GM23248 (cell line): ENCODE data around the gene OSER1. TPM values are rescaled to one million over a fixed set of nuclear protein-coding genes. Genes with fewer than 3 reads are reported as not detected.

Experiments used
- DNase-seq: peaks from one replicate; pipeline ENCODE4 v3.0.0-alpha.2; 2015
- H2AFZ ChIP-seq: fragments of 200-600 bp; sonication (generic); 2 replicates; pipeline ENCODE4 v1.6.1; 2016; ENCODE audit warnings: antibody characterized with exemption
- H3F3A ChIP-seq: fragments of 200-600 bp; sonication (generic); 2 replicates; pipeline ENCODE4 v1.6.1; 2016; ENCODE audit warnings: mild to moderate bottlenecking, antibody characterized with exemption, mixed run types; ENCODE audit not compliant: insufficient read depth
- H3K27ac ChIP-seq: fragments of 200-600 bp; sonication (generic); 2 replicates; pipeline ENCODE4 v1.5.1; 2016; ENCODE audit warnings: mild to moderate bottlenecking
- H3K27me3 ChIP-seq: fragments of 200-600 bp; sonication (generic); replicated peaks from 2 replicates; pipeline ENCODE4 v1.6.1; 2016; ENCODE audit warnings: mild to moderate bottlenecking; ENCODE audit not compliant: insufficient read depth
- H3K36me3 ChIP-seq: fragments of 200-600 bp; sonication (generic); 2 replicates; pipeline ENCODE4 v1.6.1; 2016; ENCODE audit warnings: low read depth, mild to moderate bottlenecking
- H3K4me1 ChIP-seq: fragments of 200-600 bp; sonication (generic); 2 replicates; pipeline ENCODE4 v1.6.1; 2016; ENCODE audit warnings: mild to moderate bottlenecking; ENCODE audit not compliant: insufficient read depth
- H3K4me2 ChIP-seq: fragments of 200-600 bp; sonication (generic); one replicate; pipeline ENCODE4 v1.6.1; 2016; ENCODE audit warnings: mild to moderate bottlenecking; ENCODE audit not compliant: unreplicated experiment
- H3K4me3 ChIP-seq: fragments of 200-600 bp; sonication (generic); 2 replicates; pipeline ENCODE4 v1.5.1; 2016; ENCODE audit warnings: mild to moderate bottlenecking
- H3K79me2 ChIP-seq: fragments of 200-600 bp; sonication (generic); 2 replicates; pipeline ENCODE4 v1.6.1; 2016; ENCODE audit warnings: mild to moderate bottlenecking; ENCODE audit not compliant: insufficient read depth
- H3K9ac ChIP-seq: fragments of 200-600 bp; sonication (generic); 2 replicates; pipeline ENCODE4 v1.6.1; 2016; ENCODE audit warnings: mild to moderate bottlenecking
- H3K9me2 ChIP-seq: fragments of 200-600 bp; sonication (generic); 2 replicates; pipeline ENCODE4 v1.6.1; 2016; ENCODE audit warnings: mixed run types, mild to moderate bottlenecking, moderate library complexity; ENCODE audit not compliant: insufficient read depth
- H3K9me3 ChIP-seq: fragments of 200-600 bp; sonication (generic); one replicate; pipeline ENCODE4 v1.6.1; 2017; ENCODE audit warnings: low read depth
- H4K20me1 ChIP-seq: fragments of 200-600 bp; sonication (generic); 2 replicates; pipeline ENCODE4 v1.6.0; 2016; ENCODE audit not compliant: insufficient read depth
- EZH2 ChIP-seq: fragments of 200-600 bp; sonication (generic); IDR thresholded peaks from 2 replicates; pipeline ENCODE4 v1.6.1; 2018; ENCODE audit warnings: antibody characterized with exemption, mild to moderate bottlenecking; ENCODE audit not compliant: insufficient read depth, poor library complexity, severe bottlenecking
- EZH2phosphoT487 ChIP-seq: fragments of 200-600 bp; sonication (generic); IDR thresholded peaks from 2 replicates; pipeline ENCODE4 v1.6.1; 2018; ENCODE audit warnings: antibody characterized with exemption, moderate library complexity, mild to moderate bottlenecking, low read depth; ENCODE audit not compliant: insufficient read depth
- WGBS, 2 experiments: methylation state at CpG; one replicate each; pipeline ENCODE4 v1.1.6; 2015 to 2017; ENCODE audit warnings: low lambda C conversion rate in 2 of 2, low coverage in 1 of 2; ENCODE audit errors: missing lambda C conversion rate in 2 of 2; 5-methylcytosine and 5-hydroxymethylcytosine counted together
- in situ Hi-C: fragments of 300-500 bp; cut with MboI; formaldehyde crosslinking; loops from 2 replicates; pipeline ENCODE4 v1.15.0; 2020
- polyA plus RNA-seq: library from polyadenylated mRNA; unstranded; fragments of >200 nt; fragmentation: Nextera tagmentation; extraction: Ambion mirVana; gene quantifications from 2 replicates; pipeline ENCODE4 v1.2.1, GENCODE V29; 2016
- total RNA-seq: library from RNA; depleted of rRNA; stranded (reverse); fragments of >200 nt; shearing (Covaris generic); gene quantifications from 2 replicates; pipeline ENCODE4 v1.2.3, GENCODE V29; 2014

OSER1 gene
- total and polyA plus RNA-seq, 2 experiments from 2014 or later, result 36.2 to 43.8 TPM

DNA sequence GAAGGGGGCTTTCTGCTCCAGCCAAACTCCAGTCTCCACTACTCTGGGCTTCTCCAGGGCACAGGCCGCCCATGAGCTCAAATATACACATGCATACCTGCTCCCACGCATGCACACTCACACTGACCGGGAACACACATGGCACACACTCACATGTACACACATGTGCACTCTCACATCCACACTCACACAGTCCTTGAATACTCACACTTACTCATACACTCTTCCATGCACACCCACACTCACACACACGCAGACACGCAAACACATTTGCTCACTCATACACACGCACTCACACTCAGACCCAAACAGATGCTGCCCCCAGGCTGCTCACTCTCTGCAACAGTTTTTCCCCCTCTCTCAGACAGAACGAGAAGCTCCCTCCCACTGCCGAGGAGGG lies 43.5 kb upstream of the OSER1 start:
- no peaks in the 10 kb centered on the region for H3K4me1 ChIP-seq
- H3K4me3 ChIP-seq, result no peak overlapping the region
- no peak overlapping the region for H2AFZ ChIP-seq
- WGBS, 2 experiments, result 72 to 74% methylated on average over 8 of the region's 8 CpGs
- TF ChIP-seq EZH2phosphoT487 (no peak), EZH2 (no peak)
- no peak overlapping the region for H3K4me2 ChIP-seq
- in situ Hi-C loops, result no loop called here
- H3K9ac ChIP-seq, result no peak overlapping the region
- H3K9me2 ChIP-seq, result no peaks in the 10 kb centered on the region
- no peaks in the 10 kb centered on the region for H3K79me2 ChIP-seq
- no peak for DNase-seq
- no peaks in the 10 kb centered on the region for H3K36me3 ChIP-seq
- no peak overlapping the region for H3K27ac ChIP-seq
- H3F3A ChIP-seq, result no peaks in the 10 kb centered on the region
- no peaks in the 10 kb centered on the region for H4K20me1 ChIP-seq
- no peaks in the 10 kb centered on the region for H3K27me3 ChIP-seq
- no peaks in the 10 kb centered on the region for H3K9me3 ChIP-seq

- H3K9me2 ChIP-seq, result no peaks in the 10 kb centered on the region
- in situ Hi-C loops, result no loop called here
- H3K27ac ChIP-seq, result no peak overlapping the region
- H3K9ac ChIP-seq, result no peak overlapping the region
- no peaks in the 10 kb centered on the region for H4K20me1 ChIP-seq
- no peaks in the 10 kb centered on the region for H3K79me2 ChIP-seq
- no peaks in the 10 kb centered on the region for H3K27me3 ChIP-seq
- no peak overlapping the region for H2AFZ ChIP-seq
- WGBS, 2 experiments, result 38 to 41% methylated on average over 3 of the region's 3 CpGs
- TF ChIP-seq EZH2, result no peak
- no peak for TF ChIP-seq EZH2phosphoT487
- H3K4me2 ChIP-seq, result no peak overlapping the region
- H3K4me3 ChIP-seq, result no peak overlapping the region
- H3K36me3 ChIP-seq, result no peaks in the 10 kb centered on the region
- H3K4me1 ChIP-seq, result no peaks in the 10 kb centered on the region
- no peaks in the 10 kb centered on the region for H3K9me3 ChIP-seq
- H3F3A ChIP-seq, result no peaks in the 10 kb centered on the region
- DNase-seq, result no peak
Measured at GRCh38 chr20:44253528-44253927, 43.0 kb upstream of the OSER1 start.

- no peak for DNase-seq
- no peaks in the 10 kb centered on the region for H3K9me2 ChIP-seq
Measured at GRCh38 chr20:44251284-44251683, 40.7 kb upstream of the OSER1 start.

DNA sequence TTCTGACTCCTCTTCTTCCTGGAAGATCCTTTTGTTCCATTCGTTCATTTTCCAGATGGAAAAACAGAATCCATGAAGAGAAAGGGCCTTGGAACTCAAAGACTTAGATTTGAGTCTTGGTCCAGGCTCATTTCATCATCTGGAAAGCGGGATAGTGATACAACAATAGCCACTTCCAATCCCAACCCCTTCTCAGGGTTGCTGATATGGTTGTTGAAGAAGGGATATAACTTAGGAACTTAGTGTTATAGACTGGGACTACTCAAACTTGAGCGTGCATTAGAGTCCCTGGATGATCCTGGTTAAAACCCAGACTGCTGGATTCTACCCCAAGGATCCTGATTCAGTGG lies 37.8 kb upstream of the OSER1 start:
- no peaks in the 10 kb centered on the region for H4K20me1 ChIP-seq
- no peaks in the 10 kb centered on the region for H3K79me2 ChIP-seq
- 47 to 50% methylated on average over 3 of the region's 3 CpGs for WGBS, 2 experiments
- no peaks in the 10 kb centered on the region for H3K9me3 ChIP-seq
- in situ Hi-C loops, result no loop called here
- H3K9ac ChIP-seq, result no peak overlapping the region
- no peaks in the 10 kb centered on the region for H3K36me3 ChIP-seq
- H3F3A ChIP-seq, result no peaks in the 10 kb centered on the region
- H3K9me2 ChIP-seq, result no peaks in the 10 kb centered on the region
- no peak overlapping the region for H3K27ac ChIP-seq
- TF ChIP-seq EZH2phosphoT487 (no peak), EZH2 (no peak)
- H3K27me3 ChIP-seq, result peaks cover 12% of the 10 kb centered on the region
- H3K4me3 ChIP-seq, result no peak overlapping the region
- no peaks in the 10 kb centered on the region for H3K4me1 ChIP-seq
- H2AFZ ChIP-seq, result no peak overlapping the region
- no peak overlapping the region for H3K4me2 ChIP-seq
- DNase-seq, result no peak

More at GRCh38 chr20:44251284-44251683, 40.7 kb upstream of the OSER1 start:
- Histone ChIP-seq H4K20me1 (no peaks in the 10 kb centered on the region), H3K27ac (no peak overlapping the region), H3K27me3 (peaks cover 12% of the 10 kb centered on the region), H2AFZ (no peak overlapping the region), H3K4me2 (no peak overlapping the region), H3K9me3 (no peaks in the 10 kb centered on the region), H3K4me1 (no peaks in the 10 kb centered on the region), H3K79me2 (no peaks in the 10 kb centered on the region), H3K36me3 (no peaks in the 10 kb centered on the region), H3K4me3 (no peak overlapping the region), H3K9ac (no peak overlapping the region), H3F3A (no peaks in the 10 kb centered on the region)
- TF ChIP-seq EZH2phosphoT487 (no peak), EZH2 (no peak)
- in situ Hi-C loops, result no loop called here
- WGBS, 2 experiments, result 33 to 35% methylated on average over 4 of the region's 4 CpGs
